GM18520 (cell line): ENCODE results near the gene PCBD2.
"Not testable (repeated sequence)": the region's sequence is repeated elsewhere in the genome, so short reads cannot be mapped to it uniquely, and the experiment has no call there.

ENCODE experiments used
- ATAC-seq: cut with Tn5 transposase; IDR thresholded peaks from one replicate; pipeline ENCODE4 v1.9.1; 2021; ENCODE audit not compliant: unreplicated experiment

The PCBD2 gene

DNA sequence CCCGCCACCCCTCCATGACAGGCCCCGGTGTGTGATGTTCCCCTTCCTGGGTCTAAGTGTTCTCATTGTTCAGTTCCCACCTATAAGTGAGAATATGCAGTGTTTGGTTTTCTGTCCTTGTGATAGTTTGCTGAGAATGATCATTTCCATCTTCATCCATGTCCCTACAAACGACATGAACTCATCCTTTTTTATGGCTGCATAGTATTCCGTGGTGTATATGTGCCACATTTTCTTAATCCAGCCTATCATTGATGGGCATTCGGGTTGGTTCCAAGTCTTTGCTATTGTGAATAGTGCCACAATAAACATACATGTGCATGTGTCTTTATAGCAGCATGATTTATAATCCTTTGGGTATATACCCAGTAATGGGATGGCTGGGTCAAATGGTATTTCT is 93.1 kb downstream of the PCBD2 start:
- ATAC-seq, result not testable (repeated sequence)

DNA sequence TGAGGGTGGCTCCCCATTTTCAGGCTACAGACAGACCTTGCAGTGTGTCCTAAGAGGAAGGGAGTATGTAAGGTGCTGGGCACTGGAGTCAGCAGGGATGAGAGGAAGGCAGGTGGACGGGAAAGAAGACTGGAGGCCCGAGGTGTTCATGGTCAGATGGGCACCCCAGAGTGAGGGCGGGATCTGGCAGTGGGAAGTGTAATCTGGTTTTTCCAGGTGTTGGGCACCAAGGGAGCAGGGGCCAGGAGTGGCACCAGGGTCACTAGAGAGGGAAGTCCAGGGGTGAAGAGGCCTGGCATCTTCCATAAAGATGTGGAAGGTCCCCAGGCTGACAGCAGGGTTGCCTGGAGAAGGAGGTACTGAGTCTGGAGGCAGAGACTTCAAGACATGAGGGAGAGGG is 99.4 kb downstream of the PCBD2 start:
- no peak for ATAC-seq

GRCh38 chr5:135005076-135005475 is 100.1 kb downstream of the PCBD2 start:
- ATAC-seq, result no peak

GRCh38 chr5:135007305-135007704 is 102.4 kb downstream of the PCBD2 start:
- no peak for ATAC-seq

- ATAC-seq, result no peak
Observed at GRCh38 chr5:135007749-135008363, 102.9 kb downstream of the PCBD2 start.

DNA sequence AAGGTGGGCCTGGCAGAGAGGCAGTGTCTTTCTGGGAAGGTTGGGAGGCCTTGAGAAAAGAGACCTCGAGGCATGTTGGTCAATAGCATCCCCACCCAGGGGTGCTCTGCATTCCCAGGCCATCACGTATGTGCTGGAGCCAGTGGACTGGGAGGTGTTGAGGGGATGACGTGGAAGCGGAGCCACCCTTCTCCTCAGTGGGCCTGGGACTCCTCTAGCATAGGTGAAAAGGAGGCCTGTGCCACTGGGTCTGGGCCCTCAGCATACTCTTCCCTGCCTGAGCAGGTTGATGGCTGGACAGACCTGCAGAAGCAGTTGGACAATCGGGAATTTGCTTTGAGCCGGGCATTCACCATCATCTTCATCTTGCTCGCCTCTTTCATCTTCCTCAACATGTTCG is 103.6 kb downstream of the PCBD2 start:
- ATAC-seq, result no peak

- no peak for ATAC-seq
Observed at GRCh38 chr5:135008981-135009735, 104.2 kb downstream of the PCBD2 start.

DNA sequence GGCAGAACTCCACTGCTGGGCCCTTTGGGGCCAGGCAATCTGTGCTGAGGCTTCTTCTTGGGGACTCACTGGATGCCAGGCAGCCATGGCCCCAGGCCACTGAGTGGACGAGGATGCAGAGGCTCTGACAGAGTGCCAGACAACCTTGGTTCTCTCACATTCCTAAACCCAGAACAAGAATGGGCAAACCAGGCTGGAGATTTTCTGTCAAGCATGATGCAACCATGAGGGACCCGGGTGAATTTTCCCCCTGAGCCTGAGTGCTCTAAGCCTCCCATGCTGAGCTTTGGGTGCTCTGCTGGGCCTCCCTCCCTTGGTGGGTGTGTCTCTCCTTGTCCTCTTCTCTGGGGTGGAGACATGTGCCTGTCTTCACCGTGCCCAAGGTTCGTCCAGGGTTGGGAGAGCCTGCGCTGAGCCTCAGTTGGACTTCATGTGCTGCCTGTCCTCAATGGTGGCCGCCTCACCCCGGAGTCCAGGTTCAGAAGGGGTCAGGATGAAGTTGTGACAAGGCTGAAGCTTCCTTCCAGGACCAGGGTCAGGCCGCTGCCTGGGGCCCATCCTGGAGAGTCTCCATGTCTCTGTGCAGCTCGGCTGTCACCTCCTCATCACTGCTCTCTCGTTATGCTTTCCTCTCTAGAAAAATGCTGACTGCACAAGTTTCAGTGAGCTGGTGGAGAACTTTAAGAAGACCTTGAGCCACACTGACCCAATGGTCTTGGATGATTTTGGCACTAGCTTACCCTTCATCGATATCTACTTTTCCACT is 105.0 kb downstream of the PCBD2 start:
- ATAC-seq, result no peak

- no peak for ATAC-seq
Observed at GRCh38 chr5:135010502-135011354, 105.8 kb downstream of the PCBD2 start.

DNA sequence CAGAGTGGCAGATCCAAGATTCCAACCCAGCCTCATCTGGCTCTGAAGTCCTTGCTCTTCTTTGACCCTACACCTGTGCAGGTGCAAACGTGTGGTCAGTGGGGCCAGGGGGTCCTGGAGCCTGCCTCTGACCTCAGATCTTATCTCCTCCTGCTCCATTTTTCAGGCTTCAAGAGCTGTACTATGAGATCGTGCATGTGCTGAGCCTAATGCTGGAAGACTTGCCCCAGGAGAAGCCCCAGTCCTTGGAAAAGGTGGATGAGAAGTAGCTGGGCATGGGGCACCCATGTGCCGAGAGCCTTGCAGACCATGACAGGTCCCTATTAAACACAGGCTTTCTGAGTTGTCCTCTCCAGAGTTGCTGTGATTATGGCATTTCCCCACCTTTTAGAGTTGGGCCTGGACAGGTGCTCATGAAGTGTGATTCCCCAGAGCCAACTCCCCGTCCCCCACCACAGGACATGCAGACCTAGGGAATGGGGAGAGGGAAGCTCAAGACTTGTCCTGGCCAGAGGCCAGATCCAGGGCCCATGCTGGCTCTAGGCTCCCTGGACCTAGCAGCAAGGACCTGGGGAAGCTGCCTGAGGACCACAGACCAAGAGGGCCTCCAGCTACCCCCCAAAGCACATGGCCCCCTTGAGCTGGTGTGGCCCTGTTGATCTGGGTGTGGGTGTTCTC is 106.6 kb downstream of the PCBD2 start:
- no peak for ATAC-seq

DNA sequence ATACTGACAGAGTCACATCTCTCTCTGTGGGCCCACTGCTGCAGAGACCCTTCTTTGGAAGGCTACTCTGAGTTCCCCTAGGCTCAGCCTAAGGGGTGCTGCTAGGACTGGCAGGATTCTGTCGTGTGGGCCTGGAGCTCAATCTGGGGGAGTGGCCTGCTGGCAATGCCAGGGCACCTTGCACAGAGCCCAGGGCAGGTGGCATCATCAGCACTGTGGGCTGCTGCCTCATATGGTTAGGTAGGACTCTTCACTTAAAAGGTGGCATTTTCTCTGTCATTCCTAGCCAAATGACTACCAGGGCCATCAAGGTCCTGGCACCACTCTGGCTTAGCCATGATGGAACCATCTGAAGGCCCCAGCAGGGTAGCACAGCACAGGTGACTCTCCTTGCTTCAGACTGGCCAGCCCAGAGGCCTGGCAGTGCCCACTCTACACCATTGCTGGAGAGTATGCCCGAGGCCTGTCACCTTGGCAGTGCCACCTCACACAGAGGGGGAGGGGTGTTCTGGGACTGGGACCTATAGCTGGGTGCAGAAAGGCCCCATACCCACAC is 107.2 kb downstream of the PCBD2 start:
- ATAC-seq, result no peak
